K562 (cell line): ENCODE data around the gene NUDT22. TPM values are rescaled to one million over a fixed set of nuclear protein-coding genes. Genes with fewer than 3 reads are reported as not detected.
A peak's percentile ranks its signal among the peaks of the same experiment; 100 is the strongest.

Experiments used
- CC2D1A ChIP-seq: fragments of 450-650 bp; IDR thresholded peaks from 2 replicates; pipeline ENCODE4 v1.6.1; 2017; ENCODE audit warnings: mild to moderate bottlenecking
- DIDO1 ChIP-seq: fragments of 450-650 bp; IDR thresholded peaks from 2 replicates; pipeline ENCODE4 v1.6.1; 2016; ENCODE audit warnings: low read depth, missing biosample characterization, missing genetic modification characterization
- FOXP1 ChIP-seq: sonication (generic); formaldehyde crosslinking; IDR thresholded peaks from 2 replicates; pipeline ENCODE4 v1.8.0; 2022; ENCODE audit warnings: mild to moderate bottlenecking, missing genetic modification reagents
- GTF3C2 ChIP-seq: IDR thresholded peaks from 3 replicates; pipeline ENCODE4 v1.6.1; 2011; ENCODE audit warnings: borderline replicate concordance, mild to moderate bottlenecking, moderate library complexity; ENCODE audit not compliant: insufficient read length; ENCODE audit errors: extremely low read depth
- THAP12 ChIP-seq: fragments of 250-450 bp; sonication (Bioruptor Pico); IDR thresholded peaks from 2 replicates; pipeline ENCODE4 v1.9.0; 2021; ENCODE audit warnings: mild to moderate bottlenecking, inconsistent platforms
- TOE1 ChIP-seq, 2 experiments: fragments of 450-650 bp in 1 of 2; sonication (generic) in 1 of 2; formaldehyde crosslinking in 1 of 2; IDR thresholded peaks; 2 replicates each; pipeline versions ENCODE4 v1.7.1 to v1.8.0; 2016 to 2022; ENCODE audit warnings: borderline replicate concordance in 2 of 2, mild to moderate bottlenecking in 2 of 2, antibody characterized with exemption in 1 of 2, inconsistent platforms in 1 of 2, low read depth in 1 of 2, missing genetic modification reagents in 1 of 2, moderate library complexity in 1 of 2
- ZNF232 ChIP-seq: sonication (generic); formaldehyde crosslinking; IDR thresholded peaks from 2 replicates; pipeline ENCODE4 v1.8.0; 2022; ENCODE audit warnings: mild to moderate bottlenecking, missing genetic modification reagents
- ZNF24 ChIP-seq: fragments of 450-650 bp; IDR thresholded peaks from 2 replicates; pipeline ENCODE4 v1.6.1; 2016
- ZNF263 ChIP-seq: sonication (generic); formaldehyde crosslinking; IDR thresholded peaks from 2 replicates; pipeline ENCODE4 v1.8.0; 2022; ENCODE audit warnings: mild to moderate bottlenecking, missing genetic modification reagents, borderline replicate concordance
- ZNF75A ChIP-seq: fragments of 450-650 bp; formaldehyde crosslinking; IDR thresholded peaks from 2 replicates; pipeline ENCODE4 v1.4.0; 2020; ENCODE audit warnings: mild to moderate bottlenecking
- polyA plus RNA-seq, 8 experiments: library from polyadenylated mRNA; depleted of rRNA in 4 of 8; stranded (reverse) in 5 of 8; unstranded in 3 of 8; fragments of >200 nt; fragmentation: Nextera tagmentation in 2 of 8; fragmentation: Illumina TruSeq in 1 of 8; extraction: Ambion mirVana in 2 of 8; extraction: Trizol in 1 of 8; gene quantifications; 2 replicates each; pipeline versions ENCODE4 v1.2.1 to v1.2.3, GENCODE V29; 2011 to 2014; ENCODE audit warnings: inconsistent platforms in 1 of 8, missing spikeins in 1 of 8
- total RNA-seq, 7 experiments: library from RNA; depleted of rRNA in 6 of 7; stranded (reverse); fragments of >200 nt in 6 of 7; fragmentation: Illumina TruSeq in 2 of 7; extraction: Trizol in 2 of 7; gene quantifications; 2 replicates each; pipeline versions ENCODE4 v1.2.1 to v1.2.3, GENCODE V29; 2011 to 2021; ENCODE audit warnings: low replicate concordance in 1 of 7
- TF ChIP-seq, protein P1 (sequence below): fragments of 450-650 bp; IDR thresholded peaks from one replicate; pipeline ENCODE4 v1.6.1; 2018; ENCODE audit warnings: mild to moderate bottlenecking, moderate library complexity; ENCODE audit not compliant: partially characterized antibody
- TF ChIP-seq, protein P2 (sequence below): sonication (generic); formaldehyde crosslinking; IDR thresholded peaks from 2 replicates; pipeline ENCODE4 v1.8.0; 2022; ENCODE audit warnings: mild to moderate bottlenecking, missing genetic modification reagents

NUDT22 gene
- total and polyA plus RNA-seq, 9 of the 15 experiments (the other 6 are each of a cell fraction or from before 2014, with no cell fraction given): 6.3 to 92.6 (median 37.4) TPM

DNA sequence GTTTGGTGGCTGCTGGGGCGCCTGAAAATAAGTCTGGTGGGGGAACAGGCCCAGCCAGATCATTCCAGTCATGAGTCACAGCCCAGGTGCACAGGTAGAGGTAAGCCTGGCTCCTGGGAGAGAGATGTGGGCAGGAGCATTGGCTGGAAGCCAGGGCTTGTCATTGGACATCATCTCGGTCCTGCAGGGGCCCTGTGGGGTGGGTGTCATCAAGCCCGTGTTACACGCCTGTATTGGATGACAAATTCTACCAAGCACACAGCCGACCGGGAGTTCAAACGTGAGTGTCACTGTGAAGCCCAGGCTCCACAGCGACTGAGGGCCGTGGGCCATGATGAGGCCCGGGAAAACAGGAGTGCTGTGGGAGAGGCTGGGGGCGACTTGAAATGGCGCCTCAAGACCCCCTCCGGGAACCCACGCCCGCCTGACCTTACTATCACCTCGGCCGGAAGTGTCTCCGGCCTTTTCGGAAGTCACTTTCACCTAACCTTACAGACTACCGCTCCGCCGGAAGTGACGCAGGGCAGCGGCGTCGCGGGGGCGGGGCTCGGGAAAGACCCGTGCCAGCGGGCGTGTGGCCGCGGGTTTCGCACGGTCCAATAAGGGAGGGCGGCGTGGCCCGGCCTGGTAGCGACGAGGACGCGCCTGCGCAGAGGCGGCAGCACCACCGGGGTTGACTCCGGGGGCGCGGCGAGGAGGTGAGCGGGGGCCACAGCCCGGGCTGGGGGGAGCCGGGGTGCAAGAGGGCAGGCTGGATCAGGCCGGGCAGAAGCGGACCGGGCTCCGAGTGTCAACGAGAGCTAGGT is 14.6 kb downstream of the NUDT22 start, which contains the start of gene FKBP2 (continued):
- TF ChIP-seq GTF3C2: no peak
- TF ChIP-seq ZNF263 (CRISPR knock-in tag): no peak; the same call in 1 of the 2 replicates
- TF ChIP-seq DIDO1 (tag): no peak
- peak; percentile 25; the same call in 1 of the 2 replicates for TF ChIP-seq ZNF75A
- TF ChIP-seq CC2D1A: no peak
- TF ChIP-seq, protein P1, sequence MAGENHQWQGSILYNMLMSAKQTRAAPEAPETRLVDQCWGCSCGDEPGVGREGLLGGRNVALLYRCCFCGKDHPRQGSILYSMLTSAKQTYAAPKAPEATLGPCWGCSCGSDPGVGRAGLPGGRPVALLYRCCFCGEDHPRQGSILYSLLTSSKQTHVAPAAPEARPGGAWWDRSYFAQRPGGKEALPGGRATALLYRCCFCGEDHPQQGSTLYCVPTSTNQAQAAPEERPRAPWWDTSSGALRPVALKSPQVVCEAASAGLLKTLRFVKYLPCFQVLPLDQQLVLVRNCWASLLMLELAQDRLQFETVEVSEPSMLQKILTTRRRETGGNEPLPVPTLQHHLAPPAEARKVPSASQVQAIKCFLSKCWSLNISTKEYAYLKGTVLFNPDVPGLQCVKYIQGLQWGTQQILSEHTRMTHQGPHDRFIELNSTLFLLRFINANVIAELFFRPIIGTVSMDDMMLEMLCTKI: no peak
- TF ChIP-seq THAP12 (CRISPR knock-in tag): peak; percentile 52
- TF ChIP-seq ZNF24: no peak
- TF ChIP-seq, protein P2, sequence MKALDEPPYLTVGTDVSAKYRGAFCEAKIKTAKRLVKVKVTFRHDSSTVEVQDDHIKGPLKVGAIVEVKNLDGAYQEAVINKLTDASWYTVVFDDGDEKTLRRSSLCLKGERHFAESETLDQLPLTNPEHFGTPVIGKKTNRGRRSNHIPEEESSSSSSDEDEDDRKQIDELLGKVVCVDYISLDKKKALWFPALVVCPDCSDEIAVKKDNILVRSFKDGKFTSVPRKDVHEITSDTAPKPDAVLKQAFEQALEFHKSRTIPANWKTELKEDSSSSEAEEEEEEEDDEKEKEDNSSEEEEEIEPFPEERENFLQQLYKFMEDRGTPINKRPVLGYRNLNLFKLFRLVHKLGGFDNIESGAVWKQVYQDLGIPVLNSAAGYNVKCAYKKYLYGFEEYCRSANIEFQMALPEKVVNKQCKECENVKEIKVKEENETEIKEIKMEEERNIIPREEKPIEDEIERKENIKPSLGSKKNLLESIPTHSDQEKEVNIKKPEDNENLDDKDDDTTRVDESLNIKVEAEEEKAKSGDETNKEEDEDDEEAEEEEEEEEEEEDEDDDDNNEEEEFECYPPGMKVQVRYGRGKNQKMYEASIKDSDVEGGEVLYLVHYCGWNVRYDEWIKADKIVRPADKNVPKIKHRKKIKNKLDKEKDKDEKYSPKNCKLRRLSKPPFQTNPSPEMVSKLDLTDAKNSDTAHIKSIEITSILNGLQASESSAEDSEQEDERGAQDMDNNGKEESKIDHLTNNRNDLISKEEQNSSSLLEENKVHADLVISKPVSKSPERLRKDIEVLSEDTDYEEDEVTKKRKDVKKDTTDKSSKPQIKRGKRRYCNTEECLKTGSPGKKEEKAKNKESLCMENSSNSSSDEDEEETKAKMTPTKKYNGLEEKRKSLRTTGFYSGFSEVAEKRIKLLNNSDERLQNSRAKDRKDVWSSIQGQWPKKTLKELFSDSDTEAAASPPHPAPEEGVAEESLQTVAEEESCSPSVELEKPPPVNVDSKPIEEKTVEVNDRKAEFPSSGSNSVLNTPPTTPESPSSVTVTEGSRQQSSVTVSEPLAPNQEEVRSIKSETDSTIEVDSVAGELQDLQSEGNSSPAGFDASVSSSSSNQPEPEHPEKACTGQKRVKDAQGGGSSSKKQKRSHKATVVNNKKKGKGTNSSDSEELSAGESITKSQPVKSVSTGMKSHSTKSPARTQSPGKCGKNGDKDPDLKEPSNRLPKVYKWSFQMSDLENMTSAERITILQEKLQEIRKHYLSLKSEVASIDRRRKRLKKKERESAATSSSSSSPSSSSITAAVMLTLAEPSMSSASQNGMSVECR (CRISPR knock-in tag): no peak; the same call in none of the 2 replicates
- peak; percentile 58; the same call in 1 of the 2 replicates for TF ChIP-seq TOE1 (IDR thresholded peaks at IDR 0.05; ENCODE audit: borderline replicate concordance)
- TF ChIP-seq TOE1 (CRISPR knock-in tag; IDR thresholded peaks at IDR 0.05; ENCODE audit: borderline replicate concordance, low read depth): no peak
- no peak for TF ChIP-seq FOXP1
- peak; percentile 29; the same call in 1 of the 2 replicates for TF ChIP-seq ZNF232 (CRISPR knock-in tag)
